Neural cell (in vitro differentiated cells): ENCODE measurements around the gene CTTNBP2NL. TPM values are rescaled to one million over a fixed set of nuclear protein-coding genes. Genes with fewer than 3 reads are reported as not detected.

Source experiments
- H2AFZ ChIP-seq: fragments of 200-600, 300-800 bp; sonication (generic), shearing (Covaris generic); 2 replicates; pipeline ENCODE4 v1.6.0; 2014; ENCODE audit warnings: low read depth, mild to moderate bottlenecking, antibody characterized with exemption, low read length, moderate library complexity
- H3F3A ChIP-seq: fragments of 200-600 bp; shearing (Covaris generic); 2 replicates; pipeline ENCODE4 v1.6.1; 2016; ENCODE audit warnings: mild to moderate bottlenecking, moderate library complexity, mixed read lengths, antibody characterized with exemption, low read length; ENCODE audit not compliant: insufficient read depth, poor library complexity, severe bottlenecking
- H3K27ac ChIP-seq: fragments of 200-600, 300-800 bp; sonication (generic), shearing (Covaris generic); 2 replicates; pipeline ENCODE4 v1.5.1; 2014; ENCODE audit warnings: mild to moderate bottlenecking, low read length, moderate library complexity
- H3K27me3 ChIP-seq: fragments of 300-800, 200-600 bp; sonication (generic), shearing (Covaris generic); 2 replicates; pipeline ENCODE4 v1.6.0; 2014; ENCODE audit warnings: mild to moderate bottlenecking, low read depth, low read length, moderate library complexity; ENCODE audit not compliant: insufficient read depth
- H3K36me3 ChIP-seq: fragments of 300-800, 200-600 bp; sonication (generic), shearing (Covaris generic); 2 replicates; pipeline ENCODE4 v1.5.1; 2014; ENCODE audit warnings: mild to moderate bottlenecking, antibody characterized with exemption, low read length, moderate library complexity; ENCODE audit not compliant: insufficient read depth
- H3K4me2 ChIP-seq: fragments of 300-800, 200-600 bp; sonication (generic), shearing (Covaris generic); 2 replicates; pipeline ENCODE4 v1.6.0; 2014; ENCODE audit warnings: mild to moderate bottlenecking, low read length
- H3K4me3 ChIP-seq: fragments of 300-800, 200-600 bp; sonication (generic), shearing (Covaris generic); 2 replicates; pipeline ENCODE4 v1.5.1; 2014; ENCODE audit warnings: mild to moderate bottlenecking, low read length, moderate library complexity
- H3K79me2 ChIP-seq: fragments of 200-600 bp; shearing (Covaris generic); replicated peaks from 2 replicates; pipeline ENCODE4 v1.6.0; 2014; ENCODE audit warnings: mild to moderate bottlenecking, low read length, moderate library complexity; ENCODE audit not compliant: insufficient read depth
- H3K9ac ChIP-seq: fragments of 300-800, 200-600 bp; sonication (generic), shearing (Covaris generic); 2 replicates; pipeline ENCODE4 v1.6.1; 2016; ENCODE audit warnings: mild to moderate bottlenecking, low read length, mixed read lengths
- H3K9me2 ChIP-seq: fragments of 200-600 bp; shearing (Covaris generic); 2 replicates; pipeline ENCODE4 v1.6.1; 2016; ENCODE audit warnings: mild to moderate bottlenecking, low read length, mixed read lengths; ENCODE audit not compliant: insufficient read depth
- H3K9me3 ChIP-seq: fragments of 200-600, 300-800 bp; sonication (generic), shearing (Covaris generic); 2 replicates; pipeline ENCODE4 v1.6.1; 2016; ENCODE audit warnings: mild to moderate bottlenecking, mixed run types, low read length, moderate library complexity, mixed read lengths
- H4K20me1 ChIP-seq: fragments of 200-600 bp; shearing (Covaris generic); 2 replicates; pipeline ENCODE4 v1.6.1; 2016; ENCODE audit warnings: mild to moderate bottlenecking, mixed run types; ENCODE audit not compliant: insufficient read depth
- CTCF ChIP-seq: fragments of 450-650 bp; IDR thresholded peaks from 2 replicates; pipeline ENCODE4 v1.5.1; 2014; ENCODE audit warnings: antibody characterized with exemption, mild to moderate bottlenecking, moderate library complexity; ENCODE audit not compliant: poor library complexity, severe bottlenecking
- EP300 ChIP-seq: fragments of 450-650 bp; conservative IDR thresholded peaks from 2 replicates; pipeline ENCODE4 v1.6.1; 2014; ENCODE audit warnings: antibody characterized with exemption, mild to moderate bottlenecking, moderate library complexity; ENCODE audit not compliant: poor library complexity, severe bottlenecking
- EZH2 ChIP-seq: fragments of 200-600, 300-800 bp; shearing (Covaris generic), sonication (generic); IDR thresholded peaks from 2 replicates; pipeline ENCODE4 v1.6.1; 2014; ENCODE audit warnings: antibody characterized with exemption, low read length, borderline replicate concordance, mild to moderate bottlenecking; ENCODE audit not compliant: insufficient read depth, poor library complexity, severe bottlenecking
- MXI1 ChIP-seq: fragments of 450-650 bp; conservative IDR thresholded peaks from 2 replicates; pipeline ENCODE4 v1.6.1; 2014; ENCODE audit warnings: antibody characterized with exemption, mild to moderate bottlenecking; ENCODE audit not compliant: poor library complexity, severe bottlenecking
- POLR2AphosphoS5 ChIP-seq: IDR thresholded peaks from 2 replicates; pipeline ENCODE4 v1.6.1; 2012
- RAD21 ChIP-seq: fragments of 450-650 bp; conservative IDR thresholded peaks from 2 replicates; pipeline ENCODE4 v1.6.1; 2014; ENCODE audit warnings: antibody characterized with exemption, mild to moderate bottlenecking, moderate library complexity
- REST ChIP-seq: IDR thresholded peaks from 2 replicates; pipeline ENCODE4 v1.6.1; 2012; ENCODE audit warnings: borderline replicate concordance
- SMC3 ChIP-seq: fragments of 450-650 bp; conservative IDR thresholded peaks from 2 replicates; pipeline ENCODE4 v1.6.1; 2014; ENCODE audit warnings: antibody characterized with exemption, mild to moderate bottlenecking, moderate library complexity; ENCODE audit not compliant: poor library complexity
- TAF1 ChIP-seq: IDR thresholded peaks from 2 replicates; pipeline ENCODE4 v1.6.1; 2012; ENCODE audit warnings: low read depth
- polyA plus RNA-seq: library from polyadenylated mRNA; depleted of rRNA; stranded (reverse); fragments of >200 nt; gene quantifications from 2 replicates; pipeline ENCODE4 v1.2.3, GENCODE V29; 2014

CTTNBP2NL gene
- polyA plus RNA-seq, 1 donor from 2014 or later = 11.8 TPM

- no peak overlapping the region for H2AFZ ChIP-seq
- H4K20me1 ChIP-seq = no peaks in the 10 kb centered on the region
- no peak overlapping the region for H3K9ac ChIP-seq
- no peaks in the 10 kb centered on the region for H3K27me3 ChIP-seq
- H3K79me2 ChIP-seq = no peaks in the 10 kb centered on the region
- no peaks in the 10 kb centered on the region for H3K9me2 ChIP-seq
- no peaks in the 10 kb centered on the region for H3K9me3 ChIP-seq
- H3K4me2 ChIP-seq = no peak overlapping the region
- H3K4me3 ChIP-seq = no peak overlapping the region
- H3F3A ChIP-seq = no peaks in the 10 kb centered on the region
- H3K36me3 ChIP-seq = no peaks in the 10 kb centered on the region
- TF ChIP-seq TAF1 (no peak), MXI1 (no peak), RAD21 (no peak), EP300 (no peak), EZH2 (no peak), REST (no peak), POLR2AphosphoS5 (no peak), SMC3 (no peak), CTCF (no peak)
- no peak overlapping the region for H3K27ac ChIP-seq
Measured at GRCh38 chr1:112356765-112357164, 39.2 kb upstream of the CTTNBP2NL start.

- Histone ChIP-seq H2AFZ (no peak overlapping the region), H3K4me3 (no peak overlapping the region), H3K4me2 (no peak overlapping the region), H3K9me3 (no peaks in the 10 kb centered on the region), H3K27ac (no peak overlapping the region), H3K9ac (no peak overlapping the region), H3F3A (no peaks in the 10 kb centered on the region), H3K9me2 (no peaks in the 10 kb centered on the region), H3K27me3 (no peaks in the 10 kb centered on the region), H3K79me2 (no peaks in the 10 kb centered on the region), H3K36me3 (no peaks in the 10 kb centered on the region), H4K20me1 (no peaks in the 10 kb centered on the region)
- no peak for TF ChIP-seq CTCF
- TF ChIP-seq MXI1 = no peak
- no peak for TF ChIP-seq SMC3
- no peak for TF ChIP-seq TAF1
- no peak for TF ChIP-seq EP300
- no peak for TF ChIP-seq EZH2
- no peak for TF ChIP-seq RAD21
- TF ChIP-seq POLR2AphosphoS5 = no peak
- no peak for TF ChIP-seq REST
Measured at GRCh38 chr1:112357467-112357866, 38.5 kb upstream of the CTTNBP2NL start.
